Activated naive CD8-positive, alpha-beta T cell treated with anti-CD3 and anti-CD28 coated beads, Interleukin-2, amount 50 U/mL, for 24 hours (primary cell): Measurements from ENCODE around the gene MFAP2.
A peak's percentile ranks its signal among the peaks of the same experiment; 100 is the strongest.

Experiments
- ATAC-seq: fragments of 150-1000 bp; cut with Tn5 transposase; one replicate; pipeline ENCODE4 v1.10.0; 2021
- DNase-seq: peaks from one replicate; pipeline ENCODE4 v3.0.0; 2021
- H3K27ac Mint-ChIP-seq: one replicate; pipeline ENCODE4 v1.8.0; 2021; ENCODE audit warnings: mild to moderate bottlenecking, mixed read lengths
- H3K27me3 Mint-ChIP-seq: one replicate; pipeline ENCODE4 v1.8.0; 2021; ENCODE audit warnings: mixed read lengths
- H3K36me3 Mint-ChIP-seq: one replicate; pipeline ENCODE4 v1.8.0; 2021; ENCODE audit warnings: low read depth, mixed read lengths
- H3K4me1 Mint-ChIP-seq: one replicate; pipeline ENCODE4 v1.8.0; 2021; ENCODE audit warnings: mixed read lengths
- H3K4me3 Mint-ChIP-seq: one replicate; pipeline ENCODE4 v1.8.0; 2021; ENCODE audit warnings: mild to moderate bottlenecking, moderate library complexity, mixed read lengths
- H3K9me3 Mint-ChIP-seq: one replicate; pipeline ENCODE4 v1.8.0; 2021; ENCODE audit warnings: mixed read lengths

MFAP2 gene

DNA sequence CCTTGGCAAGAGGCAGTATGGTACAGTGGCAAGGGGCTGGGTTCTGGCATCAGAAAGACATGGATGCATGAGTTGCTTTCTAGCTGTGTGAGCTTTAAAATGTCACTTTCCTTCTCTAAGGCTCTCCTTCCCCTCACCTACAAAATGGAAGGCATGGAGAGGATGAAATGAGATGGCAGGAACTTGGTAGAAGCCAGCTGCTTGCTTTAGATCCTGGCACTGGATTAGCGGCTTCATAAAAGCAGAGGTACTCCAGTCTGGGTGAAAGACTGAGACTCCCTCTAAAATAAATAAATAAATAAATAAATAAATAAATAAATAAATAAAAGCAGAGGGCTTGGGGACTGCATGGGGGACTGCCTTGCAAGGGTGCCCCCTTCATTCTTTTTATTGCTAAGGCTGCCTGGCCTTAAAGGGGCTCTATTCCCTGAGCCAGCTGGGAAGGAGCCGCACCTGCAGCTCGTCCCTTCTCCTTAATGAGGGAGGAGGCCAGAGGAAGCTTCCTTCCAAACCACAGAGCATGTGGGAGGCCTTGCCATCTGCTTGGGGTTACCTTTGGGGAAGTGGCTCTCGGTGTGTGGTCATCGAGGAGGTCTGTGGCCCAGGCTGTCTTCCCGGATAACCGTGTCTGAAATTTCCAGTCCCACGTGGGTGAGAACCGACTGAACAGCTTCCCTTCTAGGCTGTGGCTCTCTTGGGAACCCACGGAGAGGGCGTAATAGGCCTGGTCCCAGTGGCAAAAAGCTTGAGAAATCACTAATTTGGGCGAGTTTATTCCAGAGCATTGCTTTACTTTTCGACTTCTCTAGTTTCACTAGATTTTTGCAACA is 33.3 kb upstream of the MFAP2 start:
- H3K27ac Mint-ChIP-seq = no peak overlapping the region
- H3K9me3 Mint-ChIP-seq = no peaks in the 10 kb centered on the region
- DNase-seq (no peak), ATAC-seq (no peak)
- H3K4me1 Mint-ChIP-seq = peaks cover 21% of the 10 kb centered on the region
- H3K36me3 Mint-ChIP-seq = peaks cover 4% of the 10 kb centered on the region
- H3K4me3 Mint-ChIP-seq = no peak overlapping the region
- H3K27me3 Mint-ChIP-seq = peaks cover 4% of the 10 kb centered on the region

GRCh38 chr1:17012775-17013490 is 32.5 kb upstream of the MFAP2 start:
- H3K4me3 Mint-ChIP-seq = peak overlapping the region; percentile 8
- ATAC-seq (no peak), DNase-seq (no peak)
- no peak overlapping the region for H3K27ac Mint-ChIP-seq
- H3K27me3 Mint-ChIP-seq = peaks cover 4% of the 10 kb centered on the region
- no peaks in the 10 kb centered on the region for H3K9me3 Mint-ChIP-seq
- H3K4me1 Mint-ChIP-seq = peaks cover 21% of the 10 kb centered on the region
- no peaks in the 10 kb centered on the region for H3K36me3 Mint-ChIP-seq

DNA sequence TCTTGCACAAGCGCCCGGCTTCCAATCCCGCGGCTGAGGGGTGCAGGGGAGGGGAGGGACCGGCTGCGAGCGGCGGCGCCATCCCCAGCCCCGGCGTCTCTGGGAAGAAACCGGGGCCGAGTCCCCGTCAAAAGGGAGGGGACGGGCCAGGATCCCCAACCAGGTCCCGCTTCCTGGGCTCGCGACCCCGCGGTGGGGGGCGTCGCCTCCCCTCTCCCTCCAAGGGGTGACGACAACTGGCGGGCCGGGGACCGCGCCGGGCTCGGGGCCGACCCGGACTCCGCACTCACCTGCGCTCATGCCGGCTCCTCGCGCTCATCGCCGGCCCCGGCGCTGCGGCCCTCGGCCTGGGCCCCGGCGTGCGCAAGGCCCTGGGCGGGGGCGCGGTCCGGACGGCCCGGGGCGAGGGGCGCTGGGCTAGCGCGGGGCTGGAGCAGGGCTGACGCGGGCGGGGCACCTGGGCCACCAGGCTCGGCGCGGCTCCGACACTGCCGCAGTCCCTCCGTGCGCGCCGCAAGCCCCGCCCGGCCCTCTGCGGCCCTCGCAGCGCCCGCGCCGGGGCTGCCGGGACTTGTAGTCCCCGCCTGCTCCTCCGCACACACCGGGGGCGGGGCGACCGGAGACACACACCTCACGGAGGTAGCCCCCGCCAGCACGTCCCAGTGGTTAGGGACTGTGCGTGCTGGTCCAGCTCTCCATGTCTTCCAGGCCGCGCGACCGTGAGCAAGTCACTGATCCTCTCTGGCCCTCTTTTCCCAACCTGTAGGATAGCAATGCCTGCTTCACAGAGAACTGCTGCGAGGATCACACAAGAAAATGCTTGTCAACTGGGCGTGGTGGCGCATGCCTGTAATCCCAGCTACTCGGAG is 31.3 kb upstream of the MFAP2 start, which contains the start of gene ATP13A2:
Gene ATP13A2 (minus strand): TSS at position 490 of the 869 bp plus-strand sequence. CDS start 190 bp downstream, at position 300.
- Mint-ChIP-seq H3K36me3 (no peaks in the 10 kb centered on the region), H3K4me3 (peak within 1 kb of the TSS; percentile 82), H3K9me3 (no peaks in the 10 kb centered on the region), H3K27ac (peak within 1 kb of the TSS; percentile 42), H3K4me1 (peaks cover 21% of the 10 kb centered on the region), H3K27me3 (peaks cover 4% of the 10 kb centered on the region)
- ATAC-seq (peak; percentile 98), DNase-seq (peak; percentile 84)

DNA sequence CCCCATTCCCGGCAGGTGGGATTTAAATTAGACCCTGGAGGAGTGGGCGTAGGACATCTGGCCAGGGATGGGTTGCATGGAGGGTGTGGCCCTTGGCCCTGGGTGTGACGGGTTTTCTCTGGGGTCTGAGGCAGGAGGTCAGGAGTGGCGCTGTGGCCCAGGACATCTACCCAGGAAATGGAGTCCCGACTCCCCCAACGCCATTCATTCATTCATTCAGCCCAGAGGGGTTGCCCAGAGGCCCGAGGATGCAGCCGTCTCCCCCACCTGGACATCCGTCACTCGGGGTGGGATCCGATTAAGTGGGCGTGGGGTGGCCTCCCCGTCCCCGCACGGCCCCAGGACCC is 30.6 kb upstream of the MFAP2 start:
- peak overlapping the region; percentile 42 for H3K27ac Mint-ChIP-seq

DNA sequence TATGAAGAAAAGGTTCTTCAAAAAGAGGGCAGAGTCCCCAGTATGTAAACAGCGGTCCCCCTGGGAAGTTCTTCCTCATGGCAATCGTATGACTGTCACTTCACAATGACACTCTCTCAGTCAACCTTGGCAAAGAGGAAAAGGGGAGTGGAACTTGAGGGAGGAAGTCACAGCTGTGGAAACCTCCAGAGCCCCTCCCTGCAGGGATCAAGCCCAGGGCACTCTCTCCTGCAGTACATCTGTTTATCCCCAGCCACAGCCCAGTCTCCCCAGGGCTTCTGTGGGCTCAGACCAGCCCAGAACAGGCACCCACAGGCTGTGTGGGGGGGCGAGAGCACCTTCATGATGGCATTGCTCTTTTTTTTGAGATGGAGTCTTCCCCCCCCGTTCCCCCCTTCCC is 29.3 kb upstream of the MFAP2 start:
- Mint-ChIP-seq H3K9me3 (no peaks in the 10 kb centered on the region), H3K27ac (no peak overlapping the region), H3K36me3 (no peaks in the 10 kb centered on the region), H3K27me3 (peaks cover 4% of the 10 kb centered on the region), H3K4me1 (peaks cover 21% of the 10 kb centered on the region), H3K4me3 (no peak overlapping the region)
- DNase-seq = no peak
- no peak for ATAC-seq

More for the DNA sequence above, 30.6 kb upstream of the MFAP2 start:
- no peak for DNase-seq
- Mint-ChIP-seq H3K9me3 (no peaks in the 10 kb centered on the region), H3K27me3 (peaks cover 4% of the 10 kb centered on the region), H3K4me1 (peaks cover 21% of the 10 kb centered on the region), H3K4me3 (peak overlapping the region; percentile 82), H3K36me3 (no peaks in the 10 kb centered on the region)
- ATAC-seq = no peak

DNA sequence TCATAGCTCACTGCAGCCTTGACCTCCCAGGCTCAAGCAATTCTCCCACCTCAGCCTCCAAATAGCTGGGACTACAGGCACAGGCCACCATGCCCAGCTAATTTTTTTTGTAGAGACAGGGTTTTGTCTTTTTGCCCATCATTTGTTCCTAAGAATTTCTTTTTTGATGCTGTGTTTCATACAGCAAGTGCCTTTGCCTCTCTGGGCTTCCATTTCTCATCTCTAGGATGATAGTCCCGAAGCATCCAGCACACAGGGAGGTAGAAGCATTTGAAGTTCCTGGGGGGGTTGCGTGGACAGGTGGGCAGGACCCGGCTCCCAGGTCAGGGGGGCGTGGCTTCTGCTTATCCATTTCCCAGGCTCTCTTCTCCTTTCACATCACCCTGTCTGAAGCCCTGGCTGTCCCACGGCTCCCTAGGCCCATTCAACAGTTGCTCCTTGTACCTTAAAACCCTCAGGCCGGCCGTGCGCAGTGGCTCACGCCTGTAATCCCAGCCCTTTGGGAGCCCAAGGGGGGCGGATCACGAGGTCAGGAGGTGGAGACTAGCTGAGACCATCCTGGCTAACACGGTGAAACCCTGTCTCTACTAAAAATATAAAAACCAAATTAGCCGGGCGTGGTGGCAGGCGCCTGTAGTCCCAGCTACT is 27.9 kb upstream of the MFAP2 start:
- no peak overlapping the region for H3K27ac Mint-ChIP-seq
- DNase-seq = no peak
- ATAC-seq = no peak
- H3K27me3 Mint-ChIP-seq = peaks cover 4% of the 10 kb centered on the region
- no peaks in the 10 kb centered on the region for H3K9me3 Mint-ChIP-seq
- H3K36me3 Mint-ChIP-seq = peaks cover 7% of the 10 kb centered on the region
- H3K4me1 Mint-ChIP-seq = peaks cover 21% of the 10 kb centered on the region
- no peak overlapping the region for H3K4me3 Mint-ChIP-seq

GRCh38 chr1:17007121-17007520 is 26.7 kb upstream of the MFAP2 start:
- DNase-seq = no peak
- H3K27me3 Mint-ChIP-seq = no peaks in the 10 kb centered on the region
- H3K27ac Mint-ChIP-seq = no peak overlapping the region
- H3K4me1 Mint-ChIP-seq = peaks cover 20% of the 10 kb centered on the region
- peaks cover 7% of the 10 kb centered on the region for H3K36me3 Mint-ChIP-seq
- H3K4me3 Mint-ChIP-seq = no peak overlapping the region
- H3K9me3 Mint-ChIP-seq = no peaks in the 10 kb centered on the region
- no peak for ATAC-seq

DNA sequence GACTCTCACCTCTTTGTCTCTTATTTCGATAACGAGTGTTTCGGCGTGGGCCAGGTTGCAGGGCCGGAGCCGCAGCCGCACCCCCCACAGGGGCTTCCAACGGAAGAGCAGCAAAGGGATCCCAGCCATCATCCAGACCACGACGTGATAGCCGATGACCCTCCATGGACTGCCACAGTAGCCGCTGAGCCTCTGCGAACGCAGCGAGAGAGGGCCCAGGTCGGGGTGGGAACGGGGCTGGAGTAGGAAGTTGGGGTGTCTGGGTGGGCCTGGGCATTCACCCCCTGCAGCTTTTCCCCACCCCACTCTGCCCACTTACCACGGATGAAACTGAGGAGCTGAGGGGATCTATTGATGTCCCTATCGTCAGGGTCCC is 24.9 kb upstream of the MFAP2 start:
- Mint-ChIP-seq H3K4me3 (no peak overlapping the region), H3K27me3 (no peaks in the 10 kb centered on the region), H3K4me1 (peaks cover 11% of the 10 kb centered on the region), H3K27ac (no peak overlapping the region), H3K36me3 (peaks cover 10% of the 10 kb centered on the region), H3K9me3 (no peaks in the 10 kb centered on the region)
- no peak for DNase-seq
- ATAC-seq = no peak

DNA sequence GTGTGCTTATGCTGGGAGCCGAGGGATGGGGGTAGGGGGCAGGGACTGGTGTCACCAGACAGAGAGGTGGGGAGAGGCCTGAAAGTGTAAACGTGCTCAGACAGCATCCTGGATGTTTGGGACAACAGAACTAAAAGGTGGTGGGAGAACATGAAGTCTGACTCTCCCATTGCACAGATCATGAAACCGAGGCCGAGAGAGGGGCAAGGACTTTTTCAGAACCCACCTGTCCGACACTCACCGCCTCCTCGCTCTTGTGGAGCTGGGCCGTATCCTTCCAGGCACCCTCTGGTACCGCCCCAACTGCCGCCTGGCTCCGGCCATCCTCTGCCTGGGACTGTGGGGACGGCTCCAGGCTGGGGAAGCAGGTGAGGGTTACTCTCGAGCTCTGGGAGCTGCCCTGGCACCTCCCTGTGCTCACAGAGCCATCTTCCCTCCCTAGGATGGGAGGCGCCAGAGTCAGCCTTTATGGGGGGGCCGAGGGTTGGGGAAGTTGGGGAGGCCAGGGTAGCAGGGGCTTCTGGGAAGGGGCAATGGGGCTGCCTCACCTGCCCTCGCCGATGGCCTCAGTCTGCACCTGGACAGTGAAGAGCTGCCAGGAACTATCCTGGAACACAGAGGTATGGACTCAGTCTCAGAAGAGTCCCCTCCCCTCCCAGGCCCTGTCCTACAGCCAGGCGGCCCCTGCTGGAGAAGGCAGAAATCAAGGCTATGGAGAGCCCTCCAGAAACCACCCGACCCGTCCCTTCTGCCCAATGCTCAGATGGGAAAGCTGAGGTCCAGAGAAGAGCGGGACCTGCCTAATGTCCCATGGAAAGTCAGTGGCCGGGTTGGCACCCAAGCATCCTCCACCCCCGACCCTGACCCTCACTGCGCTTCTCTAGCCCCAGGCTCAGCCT is 24.3 kb upstream of the MFAP2 start:
- DNase-seq (no peak), ATAC-seq (no peak)
- no peaks in the 10 kb centered on the region for H3K27me3 Mint-ChIP-seq
- H3K4me1 Mint-ChIP-seq = peaks cover 4% of the 10 kb centered on the region
- no peak overlapping the region for H3K27ac Mint-ChIP-seq
- H3K4me3 Mint-ChIP-seq = no peak overlapping the region
- H3K9me3 Mint-ChIP-seq = no peaks in the 10 kb centered on the region
- peaks cover 10% of the 10 kb centered on the region for H3K36me3 Mint-ChIP-seq

GRCh38 chr1:17002524-17002902 is 22.1 kb upstream of the MFAP2 start:
- H3K36me3 Mint-ChIP-seq = peaks cover 15% of the 10 kb centered on the region
- no peaks in the 10 kb centered on the region for H3K9me3 Mint-ChIP-seq
- ATAC-seq (no peak), DNase-seq (no peak)
- H3K27ac Mint-ChIP-seq = no peak overlapping the region
- H3K27me3 Mint-ChIP-seq = no peaks in the 10 kb centered on the region
- H3K4me1 Mint-ChIP-seq = no peaks in the 10 kb centered on the region
- H3K4me3 Mint-ChIP-seq = no peak overlapping the region

- H3K4me3 Mint-ChIP-seq = no peak overlapping the region
- no peak overlapping the region for H3K27ac Mint-ChIP-seq
- peaks cover 15% of the 10 kb centered on the region for H3K36me3 Mint-ChIP-seq
- H3K27me3 Mint-ChIP-seq = no peaks in the 10 kb centered on the region
- DNase-seq (no peak), ATAC-seq (no peak)
- H3K4me1 Mint-ChIP-seq = no peaks in the 10 kb centered on the region
- H3K9me3 Mint-ChIP-seq = no peaks in the 10 kb centered on the region
Observed at GRCh38 chr1:17001760-17002523, 21.5 kb upstream of the MFAP2 start.

DNA sequence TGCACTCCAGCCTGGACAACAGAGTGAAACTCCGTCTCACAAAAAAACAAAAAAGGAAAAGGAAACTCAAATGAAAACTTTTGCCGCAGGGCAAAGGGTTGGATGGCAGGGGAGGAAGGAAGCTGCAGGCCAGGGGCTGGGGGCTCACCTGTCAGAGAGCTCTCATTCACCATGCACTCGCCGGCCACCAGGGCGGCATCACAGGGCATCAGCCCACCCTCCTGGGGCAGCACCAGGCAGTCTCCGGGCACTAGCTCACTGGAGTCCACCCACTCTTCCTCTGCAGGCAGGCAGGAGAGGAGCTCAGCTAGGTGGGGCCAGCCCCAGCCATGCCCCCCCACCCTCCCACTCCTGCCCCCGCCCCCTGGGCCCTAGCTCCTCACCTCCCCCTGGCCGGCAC is 19.4 kb upstream of the MFAP2 start:
- DNase-seq (no peak), ATAC-seq (no peak)
- Mint-ChIP-seq H3K27me3 (no peaks in the 10 kb centered on the region), H3K36me3 (peaks cover 18% of the 10 kb centered on the region), H3K9me3 (no peaks in the 10 kb centered on the region), H3K4me1 (no peaks in the 10 kb centered on the region), H3K27ac (no peak overlapping the region), H3K4me3 (no peak overlapping the region)

GRCh38 chr1:16998589-16998988 is 18.2 kb upstream of the MFAP2 start:
- H3K4me1 Mint-ChIP-seq = no peaks in the 10 kb centered on the region
- no peak overlapping the region for H3K4me3 Mint-ChIP-seq
- DNase-seq (no peak), ATAC-seq (no peak)
- no peaks in the 10 kb centered on the region for H3K9me3 Mint-ChIP-seq
- no peaks in the 10 kb centered on the region for H3K27me3 Mint-ChIP-seq
- no peak overlapping the region for H3K27ac Mint-ChIP-seq
- H3K36me3 Mint-ChIP-seq = peaks cover 12% of the 10 kb centered on the region
